GM15510 (cell line): ENCODE results near the gene ACSF2.

Experiments
- POLR2A ChIP-seq: IDR thresholded peaks from 3 replicates; pipeline ENCODE4 v1.6.1; 2011; ENCODE audit warnings: borderline replicate concordance; ENCODE audit not compliant: insufficient read length; ENCODE audit errors: extremely low read depth

Gene ACSF2

GRCh38 chr17:50425682-50426471, at the start of gene ACSF2:
Gene ACSF2, plus strand, starts transcription at chr17:50426218. Its CDS starts 44 bp downstream, at chr17:50426262.
- TF ChIP-seq POLR2A: peak; percentile 62

- TF ChIP-seq POLR2A: no peak
These were observed 46.5 kb upstream of the ACSF2 start for GRCh38 chr17:50379351-50380132.

GRCh38 chr17:50380369-50381259, 45.4 kb upstream of the ACSF2 start:
- no peak for TF ChIP-seq POLR2A

- TF ChIP-seq POLR2A: no peak
These were observed 44.7 kb upstream of the ACSF2 start for GRCh38 chr17:50381260-50381815.

GRCh38 chr17:50381920-50382319, 44.1 kb upstream of the ACSF2 start:
- TF ChIP-seq POLR2A: no peak

GRCh38 chr17:50382931-50383330, 43.1 kb upstream of the ACSF2 start:
- no peak for TF ChIP-seq POLR2A

GRCh38 chr17:50386510-50386909, 39.5 kb upstream of the ACSF2 start:
- no peak for TF ChIP-seq POLR2A

- TF ChIP-seq POLR2A: no peak
These were observed 37.3 kb upstream of the ACSF2 start for GRCh38 chr17:50388728-50389127.

- no peak for TF ChIP-seq POLR2A
These were observed 36.5 kb upstream of the ACSF2 start for GRCh38 chr17:50389534-50389933.

- TF ChIP-seq POLR2A: no peak
These were observed 33.4 kb upstream of the ACSF2 start for GRCh38 chr17:50392621-50393020.

GRCh38 chr17:50393700-50394099, 32.3 kb upstream of the ACSF2 start:
- TF ChIP-seq POLR2A: no peak

- TF ChIP-seq POLR2A: no peak
These were observed 31.3 kb upstream of the ACSF2 start for GRCh38 chr17:50394711-50395110.

- TF ChIP-seq POLR2A: no peak
These were observed 29.5 kb upstream of the ACSF2 start for GRCh38 chr17:50396261-50397110.
